Naive B cell (primary cell): Measurements from ENCODE around the gene MRGPRF. TPM values are rescaled to one million over a fixed set of nuclear protein-coding genes. Genes with fewer than 3 reads are reported as not detected.

Experiments used
- ATAC-seq, 2 donors: fragments of 150-1000 bp; cut with Tn5 transposase; 2 replicates each; pipeline ENCODE4 v1.10.0; 2021; ENCODE audit warnings: low read depth in 2 of 2, mild to moderate bottlenecking in 2 of 2, moderate library complexity in 2 of 2
- DNase-seq: peaks from one replicate; pipeline ENCODE4 v3.0.0; 2022
- H3K27ac Mint-ChIP-seq, 6 donors: one replicate each; pipeline ENCODE4 v1.8.0; 2020 to 2022; ENCODE audit warnings: mild to moderate bottlenecking in 6 of 6, mixed read lengths in 6 of 6, moderate library complexity in 5 of 6, inconsistent platforms in 2 of 6
- H3K27me3 Mint-ChIP-seq, 3 donors: one replicate each; pipeline ENCODE4 v1.8.0; 2021 to 2022; ENCODE audit warnings: mixed read lengths in 3 of 3, mild to moderate bottlenecking in 1 of 3
- H3K36me3 Mint-ChIP-seq, 2 donors: one replicate each; pipeline ENCODE4 v1.8.0; 2020 to 2022; ENCODE audit warnings: mixed read lengths in 2 of 2, inconsistent platforms in 1 of 2, mild to moderate bottlenecking in 1 of 2
- H3K4me1 Mint-ChIP-seq, 3 donors: one replicate each; pipeline ENCODE4 v1.8.0; 2020 to 2022; ENCODE audit warnings: mixed read lengths in 3 of 3, inconsistent platforms in 1 of 3, mild to moderate bottlenecking in 1 of 3, moderate library complexity in 1 of 3
- H3K4me3 Mint-ChIP-seq, 8 donors: one replicate each; pipeline ENCODE4 v1.8.0; 2020 to 2022; ENCODE audit warnings: mild to moderate bottlenecking in 8 of 8, mixed read lengths in 8 of 8, moderate library complexity in 8 of 8, inconsistent platforms in 2 of 8
- H3K9me3 Mint-ChIP-seq, 7 donors: one replicate each; pipeline ENCODE4 v1.8.0; 2020 to 2022; ENCODE audit warnings: mixed read lengths in 7 of 7, mild to moderate bottlenecking in 5 of 7, inconsistent platforms in 2 of 7, moderate library complexity in 1 of 7
- polyA plus RNA-seq, 6 donors: library from polyadenylated mRNA; unstranded; fragments of 300-500 nt; fragmentation: Illumina TruSeq; gene quantifications; one replicate each; pipeline ENCODE4 v1.2.3, GENCODE V29; 2021; ENCODE audit warnings: low read depth in 6 of 6

The MRGPRF gene
- polyA plus RNA-seq, 6 donors from 2014 or later = not detected

DNA sequence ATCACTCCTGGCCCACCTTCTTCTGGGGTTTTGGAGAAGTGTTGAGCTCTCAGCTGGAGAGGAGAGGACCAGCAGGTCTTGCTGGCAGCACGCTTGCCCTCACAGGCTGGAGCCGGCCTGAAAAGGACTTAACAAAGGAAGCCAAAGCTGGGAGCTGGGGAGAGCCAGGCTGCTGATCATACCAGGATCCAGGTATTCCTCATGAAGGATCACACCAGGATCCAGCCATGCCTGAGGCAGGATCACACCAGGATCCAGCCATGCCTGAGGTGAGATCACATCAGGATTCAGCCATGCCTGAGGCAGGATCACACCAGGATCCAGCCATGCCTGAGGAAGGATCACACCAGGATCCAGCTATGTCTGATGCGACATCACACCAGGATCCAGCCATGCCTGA is 49.3 kb downstream of the MRGPRF start:
- Mint-ChIP-seq H3K27me3 (peaks cover 18 to 26% (median 19%) of the 10 kb centered on the region in 3 donors), H3K9me3 (peaks cover 0 to 4% (median 0%) of the 10 kb centered on the region in 7 donors), H3K4me3 (peak overlapping the region in 1 of 8 donors; percentile 45), H3K4me1 (peaks cover 0 to 13% (median 5%) of the 10 kb centered on the region in 3 donors), H3K27ac (peak overlapping the region in 3 of 6 donors; percentile 21 to 52 (median 43)), H3K36me3 (no peaks in the 10 kb centered on the region)
- no peak for ATAC-seq
- DNase-seq = no peak

DNA sequence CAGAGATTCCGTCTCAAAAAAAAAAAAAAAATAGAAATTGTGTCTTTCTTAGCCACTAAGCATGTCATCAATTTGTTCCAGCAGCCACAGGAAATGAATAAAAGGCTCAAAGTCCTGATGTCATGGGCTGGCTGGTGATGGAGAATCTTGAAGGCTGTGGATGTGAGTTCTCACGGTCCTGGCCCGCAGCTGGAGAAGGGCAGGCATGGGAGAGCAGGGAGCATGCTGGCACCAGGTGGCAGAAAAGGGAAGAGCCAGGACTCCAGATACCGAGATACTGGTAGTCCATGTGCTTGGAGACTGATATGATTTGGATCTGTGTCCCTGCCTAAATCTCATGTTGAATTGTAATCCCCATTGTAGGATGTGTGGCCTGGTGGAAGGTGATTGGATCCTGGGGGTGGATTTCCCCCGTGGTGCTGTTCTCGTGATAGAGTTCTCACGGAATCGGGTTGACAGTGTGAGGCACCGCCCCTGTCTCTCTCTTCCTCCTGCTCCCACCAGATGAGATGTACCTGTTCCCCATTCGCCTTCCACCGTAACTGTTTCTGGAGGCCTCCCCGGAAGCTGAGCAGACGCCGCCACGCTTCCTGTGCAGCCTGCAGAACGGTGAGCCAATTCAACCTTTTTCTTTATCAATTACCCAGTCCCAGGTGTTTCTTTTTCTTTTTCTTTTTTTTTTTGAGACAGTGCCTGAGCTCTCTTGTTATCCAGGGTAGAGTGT is 50.4 kb downstream of the MRGPRF start:
- peak; percentile 49 to 61 for ATAC-seq
- Mint-ChIP-seq H3K9me3 (peaks cover 0 to 4% (median 0%) of the 10 kb centered on the region in 7 donors), H3K4me1 (peaks cover 0 to 13% (median 5%) of the 10 kb centered on the region in 3 donors), H3K4me3 (peak overlapping the region in 2 of 8 donors; percentile 25 to 54), H3K36me3 (no peaks in the 10 kb centered on the region), H3K27me3 (peaks cover 7 to 19% (median 12%) of the 10 kb centered on the region in 3 donors), H3K27ac (peak overlapping the region in 2 of 6 donors; percentile 47 to 52)
- peak; percentile 7 for DNase-seq

GRCh38 chr11:68961245-68961644 is 51.8 kb downstream of the MRGPRF start:
- Mint-ChIP-seq H3K27me3 (peaks cover 4 to 23% (median 12%) of the 10 kb centered on the region in 3 donors), H3K27ac (no peak overlapping the region), H3K36me3 (peaks cover 0 to 6% of the 10 kb centered on the region in 2 donors), H3K9me3 (peaks cover 0 to 4% (median 1%) of the 10 kb centered on the region in 7 donors), H3K4me1 (peaks cover 2 to 13% (median 8%) of the 10 kb centered on the region in 3 donors), H3K4me3 (no peak overlapping the region)
- no peak for DNase-seq
- ATAC-seq = no peak

GRCh38 chr11:68960294-68961071 is 52.6 kb downstream of the MRGPRF start:
- ATAC-seq (no peak), DNase-seq (no peak)
- peaks cover 0 to 6% of the 10 kb centered on the region in 2 donors for H3K36me3 Mint-ChIP-seq
- peak overlapping the region in 1 of 6 donors; percentile 65 for H3K27ac Mint-ChIP-seq
- H3K4me1 Mint-ChIP-seq = peaks cover 7 to 15% (median 14%) of the 10 kb centered on the region in 3 donors
- H3K9me3 Mint-ChIP-seq = peaks cover 0 to 4% (median 1%) of the 10 kb centered on the region in 7 donors
- no peak overlapping the region for H3K4me3 Mint-ChIP-seq
- H3K27me3 Mint-ChIP-seq = peaks cover 4 to 23% (median 12%) of the 10 kb centered on the region in 3 donors

DNA sequence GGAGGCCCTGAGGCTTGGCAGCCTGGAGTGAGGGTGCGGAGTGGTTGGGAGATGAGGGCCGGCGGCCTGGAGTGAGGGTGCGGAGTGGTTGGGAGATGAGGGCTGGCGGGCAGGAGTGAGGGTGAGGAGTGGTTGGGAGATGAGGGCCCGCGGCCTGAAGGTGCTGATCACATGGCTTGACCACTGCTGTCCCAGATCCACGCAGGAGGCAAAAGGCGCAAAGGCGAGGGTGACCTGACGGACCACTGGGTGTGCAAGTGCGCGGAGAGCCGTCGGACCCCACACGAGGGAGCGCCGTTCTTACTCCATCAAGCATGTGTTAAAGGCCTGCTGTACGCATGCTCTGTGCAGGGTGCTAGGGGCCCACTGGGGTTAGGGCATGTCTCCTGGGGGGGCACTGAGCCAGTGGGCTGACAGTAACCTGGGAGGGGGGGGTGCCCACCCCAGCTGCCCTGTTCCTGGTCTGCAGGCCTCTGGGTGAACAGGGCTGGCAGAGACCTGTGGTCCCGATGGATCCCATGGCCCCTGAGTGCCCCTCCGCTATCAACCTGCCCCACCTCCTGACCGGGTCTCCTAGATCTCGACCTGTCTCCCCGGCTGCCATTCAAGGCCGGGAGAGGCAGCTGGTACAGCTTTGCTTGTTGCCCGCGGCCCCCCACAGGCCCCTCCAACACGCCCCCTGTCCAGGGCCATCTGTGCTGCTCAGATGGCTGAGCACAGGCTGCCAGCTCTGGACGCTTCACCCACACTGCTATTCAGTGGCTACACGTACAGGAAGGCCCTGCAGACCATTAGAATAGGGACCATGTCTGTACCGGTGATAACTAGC is 53.4 kb downstream of the MRGPRF start:
- H3K4me3 Mint-ChIP-seq = no peak overlapping the region
- DNase-seq (no peak), ATAC-seq (no peak)
- peaks cover 13 to 22% (median 19%) of the 10 kb centered on the region in 3 donors for H3K4me1 Mint-ChIP-seq
- H3K27me3 Mint-ChIP-seq = peaks cover 5 to 23% (median 12%) of the 10 kb centered on the region in 3 donors
- peaks cover 0 to 6% of the 10 kb centered on the region in 2 donors for H3K36me3 Mint-ChIP-seq
- H3K27ac Mint-ChIP-seq = peak overlapping the region in 1 of 6 donors; percentile 65
- peaks cover 0 to 4% (median 1%) of the 10 kb centered on the region in 7 donors for H3K9me3 Mint-ChIP-seq

GRCh38 chr11:68958211-68958610 is 54.8 kb downstream of the MRGPRF start:
- peak overlapping the region in 1 of 6 donors; percentile 56 for H3K27ac Mint-ChIP-seq
- DNase-seq = no peak
- peaks cover 0 to 6% of the 10 kb centered on the region in 2 donors for H3K36me3 Mint-ChIP-seq
- H3K4me3 Mint-ChIP-seq = no peak overlapping the region
- peaks cover 13 to 19% (median 16%) of the 10 kb centered on the region in 3 donors for H3K4me1 Mint-ChIP-seq
- peaks cover 0 to 5% (median 0%) of the 10 kb centered on the region in 7 donors for H3K9me3 Mint-ChIP-seq
- peaks cover 4 to 23% (median 12%) of the 10 kb centered on the region in 3 donors for H3K27me3 Mint-ChIP-seq
- no peak for ATAC-seq

- Mint-ChIP-seq H3K27ac (peak overlapping the region in 1 of 6 donors; percentile 9), H3K4me1 (peaks cover 9 to 13% (median 13%) of the 10 kb centered on the region in 3 donors), H3K4me3 (peak overlapping the region in 2 of 8 donors; percentile 15 to 42), H3K27me3 (peaks cover 4 to 23% (median 12%) of the 10 kb centered on the region in 3 donors), H3K36me3 (peaks cover 0 to 6% of the 10 kb centered on the region in 2 donors), H3K9me3 (peaks cover 0 to 5% (median 0%) of the 10 kb centered on the region in 7 donors)
- DNase-seq = no peak
- no peak for ATAC-seq
These were observed 56.3 kb downstream of the MRGPRF start for GRCh38 chr11:68956547-68957254.

DNA sequence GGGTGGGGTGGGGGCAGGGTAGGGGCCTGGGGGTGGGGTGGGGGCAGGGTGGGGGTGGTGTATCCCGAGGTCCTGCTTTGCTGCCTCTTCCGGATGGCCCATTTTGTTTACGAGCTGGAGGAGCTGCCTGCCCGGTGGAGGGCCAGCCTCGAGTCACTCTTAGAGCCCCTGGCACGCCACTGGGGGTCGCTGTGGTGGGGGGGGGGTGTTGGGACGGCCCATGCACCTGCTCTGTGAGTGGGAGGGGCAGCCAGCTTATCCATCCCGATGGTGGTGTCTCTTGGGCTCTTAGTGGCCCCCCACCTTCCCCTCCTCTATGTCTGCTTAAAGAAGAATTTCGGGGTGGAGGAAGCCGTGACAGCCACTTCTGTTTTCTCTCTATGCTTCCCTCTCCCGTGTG is 56.9 kb downstream of the MRGPRF start:
- peak; percentile 76 to 88 for ATAC-seq
- peaks cover 0 to 6% of the 10 kb centered on the region in 2 donors for H3K36me3 Mint-ChIP-seq

GRCh38 chr11:68955607-68955958 is 57.5 kb downstream of the MRGPRF start:
- peaks cover 9 to 13% (median 13%) of the 10 kb centered on the region in 3 donors for H3K4me1 Mint-ChIP-seq
- H3K36me3 Mint-ChIP-seq = peaks cover 0 to 6% of the 10 kb centered on the region in 2 donors
- H3K27me3 Mint-ChIP-seq = peaks cover 4 to 23% (median 12%) of the 10 kb centered on the region in 3 donors
- peak overlapping the region in 7 of 8 donors; percentile 33 to 88 (median 54) for H3K4me3 Mint-ChIP-seq
- DNase-seq (no peak), ATAC-seq (no peak)
- H3K9me3 Mint-ChIP-seq = peaks cover 0 to 5% (median 0%) of the 10 kb centered on the region in 7 donors
- H3K27ac Mint-ChIP-seq = peak overlapping the region in 3 of 6 donors; percentile 11 to 64 (median 63)

More for the DNA sequence above, 56.9 kb downstream of the MRGPRF start:
- H3K9me3 Mint-ChIP-seq = peaks cover 0 to 5% (median 0%) of the 10 kb centered on the region in 7 donors
- H3K4me3 Mint-ChIP-seq = peak overlapping the region in 1 of 8 donors; percentile 15
- peaks cover 4 to 23% (median 12%) of the 10 kb centered on the region in 3 donors for H3K27me3 Mint-ChIP-seq
- peaks cover 9 to 13% (median 13%) of the 10 kb centered on the region in 3 donors for H3K4me1 Mint-ChIP-seq
- no peak for DNase-seq
- peak overlapping the region in 1 of 6 donors; percentile 9 for H3K27ac Mint-ChIP-seq

DNA sequence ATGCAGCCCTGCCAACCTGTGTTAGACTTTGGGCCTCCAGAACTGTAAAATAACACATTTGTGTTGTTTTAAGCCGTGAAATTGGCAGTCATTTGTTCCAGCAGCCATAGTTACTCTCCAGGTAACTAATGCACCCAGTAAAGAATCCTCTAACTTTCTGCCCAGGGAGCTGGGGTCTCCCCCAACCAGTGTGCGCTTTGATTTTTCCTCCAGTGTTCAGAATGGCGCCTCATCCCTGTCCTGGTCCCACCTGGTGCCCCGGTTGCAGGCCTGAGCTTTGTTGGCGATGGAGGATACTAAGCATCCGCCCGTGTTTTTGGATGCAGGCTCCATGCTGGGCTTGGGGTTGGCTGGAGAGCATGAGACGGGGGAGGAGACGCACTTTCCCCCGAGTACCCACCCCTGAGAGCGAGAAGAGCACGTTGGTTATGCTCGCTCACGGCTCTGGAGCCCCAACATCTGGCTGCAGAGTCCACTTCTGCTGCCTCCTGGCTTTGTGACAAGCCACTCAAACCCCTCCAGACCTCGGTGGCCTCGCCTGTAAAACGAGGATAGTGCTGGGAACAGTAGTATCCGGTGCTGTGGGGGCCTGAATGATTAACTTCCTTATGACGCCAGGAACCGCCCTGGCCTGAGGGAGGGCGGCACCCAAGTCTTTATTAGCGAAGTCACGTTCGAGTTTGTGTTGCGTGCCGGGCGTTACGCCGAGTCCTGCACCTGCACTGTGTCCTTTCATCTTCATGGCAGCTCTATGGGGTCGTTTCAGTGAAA is 58.0 kb downstream of the MRGPRF start:
- Mint-ChIP-seq H3K9me3 (peaks cover 0 to 5% (median 0%) of the 10 kb centered on the region in 7 donors), H3K27ac (peak overlapping the region in 3 of 6 donors; percentile 11 to 64 (median 63)), H3K36me3 (peaks cover 0 to 6% of the 10 kb centered on the region in 2 donors), H3K4me1 (peaks cover 9 to 13% (median 13%) of the 10 kb centered on the region in 3 donors), H3K4me3 (peak overlapping the region; percentile 33 to 88 (median 56)), H3K27me3 (peaks cover 4 to 18% (median 12%) of the 10 kb centered on the region in 3 donors)
- DNase-seq (no peak), ATAC-seq (peak; percentile 54 to 64)
